Measurements from ENCODE around the gene SH3RF3. TPM values are rescaled to one million over a fixed set of nuclear protein-coding genes. Genes with fewer than 3 reads are reported as not detected.

SH3RF3 gene
- total and polyA plus RNA-seq, 2 of the 13 experiments (the other 11 are each of a cell fraction or from before 2014, with no cell fraction given) = 0.04 TPM; not detected in 1

DNA sequence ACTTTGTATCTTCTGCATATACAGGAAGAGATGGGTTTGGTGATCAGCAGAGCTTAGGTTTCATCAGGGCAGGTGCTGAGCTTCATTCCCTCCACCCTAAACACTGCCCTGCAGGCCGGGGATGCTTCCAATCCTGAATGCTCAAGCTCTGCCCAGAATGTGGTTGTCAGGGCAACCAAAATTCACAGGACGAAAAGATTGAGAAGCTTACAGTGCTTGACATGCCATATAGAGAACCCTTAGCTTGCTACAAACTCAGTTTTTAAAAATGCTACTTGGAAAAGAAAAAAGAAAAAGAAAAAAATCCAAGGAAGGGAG, 65.6 kb downstream of the SH3RF3 start (continued):
- TF ChIP-seq, protein P1, sequence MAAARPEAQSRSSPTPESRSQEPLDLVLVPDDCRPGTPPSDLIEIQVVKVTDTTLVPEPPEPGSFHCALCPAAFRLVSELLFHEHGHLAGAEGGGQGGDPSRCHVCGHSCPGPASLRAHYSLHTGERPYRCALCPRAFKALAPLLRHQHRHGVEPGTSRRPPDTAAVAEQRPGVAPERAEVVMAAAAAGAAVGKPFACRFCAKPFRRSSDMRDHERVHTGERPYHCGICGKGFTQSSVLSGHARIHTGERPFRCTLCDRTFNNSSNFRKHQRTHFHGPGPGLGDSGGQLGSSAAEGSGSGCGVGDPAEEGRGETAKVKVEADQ (CRISPR knock-in tag; IDR thresholded peaks at IDR 0.05; ENCODE audit: borderline replicate concordance) = no peak
- TF ChIP-seq NKX3-1 (CRISPR knock-in tag; IDR thresholded peaks at IDR 0.05) = no peak
- TF ChIP-seq, protein P2, sequence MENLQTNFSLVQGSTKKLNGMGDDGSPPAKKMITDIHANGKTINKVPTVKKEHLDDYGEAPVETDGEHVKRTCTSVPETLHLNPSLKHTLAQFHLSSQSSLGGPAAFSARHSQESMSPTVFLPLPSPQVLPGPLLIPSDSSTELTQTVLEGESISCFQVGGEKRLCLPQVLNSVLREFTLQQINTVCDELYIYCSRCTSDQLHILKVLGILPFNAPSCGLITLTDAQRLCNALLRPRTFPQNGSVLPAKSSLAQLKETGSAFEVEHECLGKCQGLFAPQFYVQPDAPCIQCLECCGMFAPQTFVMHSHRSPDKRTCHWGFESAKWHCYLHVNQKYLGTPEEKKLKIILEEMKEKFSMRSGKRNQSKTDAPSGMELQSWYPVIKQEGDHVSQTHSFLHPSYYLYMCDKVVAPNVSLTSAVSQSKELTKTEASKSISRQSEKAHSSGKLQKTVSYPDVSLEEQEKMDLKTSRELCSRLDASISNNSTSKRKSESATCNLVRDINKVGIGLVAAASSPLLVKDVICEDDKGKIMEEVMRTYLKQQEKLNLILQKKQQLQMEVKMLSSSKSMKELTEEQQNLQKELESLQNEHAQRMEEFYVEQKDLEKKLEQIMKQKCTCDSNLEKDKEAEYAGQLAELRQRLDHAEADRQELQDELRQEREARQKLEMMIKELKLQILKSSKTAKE (CRISPR knock-in tag; IDR thresholded peaks at IDR 0.05; ENCODE audit: borderline replicate concordance) = no peak

DNA sequence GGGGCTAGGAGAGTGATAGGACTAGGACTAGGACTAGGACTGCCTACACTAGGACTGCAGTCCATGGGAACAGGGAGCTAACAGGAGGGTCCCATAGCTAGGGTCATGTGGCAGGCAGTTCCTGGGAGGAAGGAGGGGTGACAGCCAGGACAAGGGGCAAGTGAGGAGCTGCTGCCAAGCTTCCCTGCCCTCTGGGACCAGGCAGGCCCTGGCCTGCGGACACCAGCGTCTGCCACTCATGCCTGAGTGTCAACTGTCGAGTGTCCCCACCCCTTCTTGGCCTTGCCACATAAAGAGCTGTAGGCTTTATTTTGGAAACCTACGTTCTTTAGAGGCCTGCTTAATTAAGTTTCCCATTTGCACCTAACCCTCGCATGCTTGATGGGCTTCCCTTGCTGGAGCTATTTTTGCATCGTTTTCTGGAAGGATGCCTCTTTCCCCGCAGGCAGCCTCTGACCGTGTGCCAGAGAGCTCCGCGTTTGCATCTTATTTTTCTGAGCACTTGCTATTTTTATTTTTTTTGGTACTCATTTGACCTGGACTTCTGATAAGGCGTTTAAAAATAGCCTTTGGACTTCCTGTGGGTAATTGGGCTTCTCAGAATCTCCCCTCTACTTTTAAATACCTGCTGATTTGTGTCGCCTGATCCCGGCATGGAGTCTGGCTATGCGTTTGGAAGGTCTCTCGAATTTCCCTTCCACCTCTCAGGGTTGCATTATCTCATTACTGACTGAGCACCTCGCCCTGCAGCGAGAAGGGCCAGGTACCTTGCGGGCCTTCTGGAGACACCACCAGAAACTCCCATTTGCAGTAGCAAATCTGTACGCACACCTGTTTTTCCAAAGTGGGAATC, 66.4 kb downstream of the SH3RF3 start:
- in situ Hi-C loops (cut with HindIII; ENCODE audit: extremely low pct_ligation_motif_present, low pct_unique_long_range_greater_than_20kb) = no loop called here
- DNase-seq (ENCODE audit: low spot score) (no peak), ATAC-seq (no peak), FAIRE-seq (no peak)
- Histone ChIP-seq H3K4me2 (ENCODE audit: low read depth, low read length) (no peak overlapping the region), H3K79me2 (ENCODE audit: insufficient read depth, low read length) (no peaks in the 10 kb centered on the region), H3K4me1 (ENCODE audit: insufficient read depth, low read length) (no peaks in the 10 kb centered on the region), H3K9me3 (ENCODE audit: low read length) (no peaks in the 10 kb centered on the region), H2AFZ (ENCODE audit: low read length) (no peak overlapping the region), H3K36me3 (replicated peaks in 1 of 2; ENCODE audit: control insufficient read depth in 1 of 2, insufficient read depth in 2 of 2, low read length in 2 of 2) (no peaks in the 10 kb centered on the region), H4K20me1 (ENCODE audit: insufficient read depth, low read length) (no peaks in the 10 kb centered on the region), H3K27ac (ENCODE audit: extremely low read length, insufficient read depth, low read length) (no peak overlapping the region), H3K4me3 (replicated peaks in 1 of 3; ENCODE audit: insufficient read depth in 1 of 3, low read depth in 2 of 3, low read length in 3 of 3) (no peak overlapping the region), H3K27me3 (ENCODE audit: control insufficient read depth in 1 of 2, insufficient read depth in 2 of 2, low read length in 2 of 2) (no peaks in the 10 kb centered on the region; a peak in 1 of 5 replicates), H3K9ac (ENCODE audit: insufficient read depth, low read depth, low read length) (no peak overlapping the region)
- 55% methylated on average over 19 of the region's 19 CpGs for WGBS (ENCODE audit: low lambda C conversion rate)
- POLR2A ChIA-PET = no interaction called here
- intact Hi-C loops (cut with micrococcal nuclease; ENCODE audit: unreplicated experiment) = no loop called here
- BruUV-seq (replicated peaks) = no TSS peak
- CTCF ChIA-PET (ENCODE audit: low intra/inter-chr PET ratio, low total read pairs) = no interaction called here
- TF ChIP-seq ZFX (CRISPR knock-in tag; IDR thresholded peaks at IDR 0.05; ENCODE audit: low read depth) (no peak), STAG1 (CRISPR knock-in tag; IDR thresholded peaks at IDR 0.05) (no peak), PPARG (CRISPR knock-in tag; conservative IDR thresholded peaks at IDR 0.05) (no peak), ZFP82 (CRISPR knock-in tag; IDR thresholded peaks at IDR 0.05; ENCODE audit: borderline replicate concordance) (no peak), SNRNP70 (IDR thresholded peaks at IDR 0.05; ENCODE audit: low read depth, low read length) (no peak), PHF5A (CRISPR knock-in tag; IDR thresholded peaks at IDR 0.05; ENCODE audit: low read depth, unreplicated experiment) (no peak)
- TF ChIP-seq, protein P3, sequence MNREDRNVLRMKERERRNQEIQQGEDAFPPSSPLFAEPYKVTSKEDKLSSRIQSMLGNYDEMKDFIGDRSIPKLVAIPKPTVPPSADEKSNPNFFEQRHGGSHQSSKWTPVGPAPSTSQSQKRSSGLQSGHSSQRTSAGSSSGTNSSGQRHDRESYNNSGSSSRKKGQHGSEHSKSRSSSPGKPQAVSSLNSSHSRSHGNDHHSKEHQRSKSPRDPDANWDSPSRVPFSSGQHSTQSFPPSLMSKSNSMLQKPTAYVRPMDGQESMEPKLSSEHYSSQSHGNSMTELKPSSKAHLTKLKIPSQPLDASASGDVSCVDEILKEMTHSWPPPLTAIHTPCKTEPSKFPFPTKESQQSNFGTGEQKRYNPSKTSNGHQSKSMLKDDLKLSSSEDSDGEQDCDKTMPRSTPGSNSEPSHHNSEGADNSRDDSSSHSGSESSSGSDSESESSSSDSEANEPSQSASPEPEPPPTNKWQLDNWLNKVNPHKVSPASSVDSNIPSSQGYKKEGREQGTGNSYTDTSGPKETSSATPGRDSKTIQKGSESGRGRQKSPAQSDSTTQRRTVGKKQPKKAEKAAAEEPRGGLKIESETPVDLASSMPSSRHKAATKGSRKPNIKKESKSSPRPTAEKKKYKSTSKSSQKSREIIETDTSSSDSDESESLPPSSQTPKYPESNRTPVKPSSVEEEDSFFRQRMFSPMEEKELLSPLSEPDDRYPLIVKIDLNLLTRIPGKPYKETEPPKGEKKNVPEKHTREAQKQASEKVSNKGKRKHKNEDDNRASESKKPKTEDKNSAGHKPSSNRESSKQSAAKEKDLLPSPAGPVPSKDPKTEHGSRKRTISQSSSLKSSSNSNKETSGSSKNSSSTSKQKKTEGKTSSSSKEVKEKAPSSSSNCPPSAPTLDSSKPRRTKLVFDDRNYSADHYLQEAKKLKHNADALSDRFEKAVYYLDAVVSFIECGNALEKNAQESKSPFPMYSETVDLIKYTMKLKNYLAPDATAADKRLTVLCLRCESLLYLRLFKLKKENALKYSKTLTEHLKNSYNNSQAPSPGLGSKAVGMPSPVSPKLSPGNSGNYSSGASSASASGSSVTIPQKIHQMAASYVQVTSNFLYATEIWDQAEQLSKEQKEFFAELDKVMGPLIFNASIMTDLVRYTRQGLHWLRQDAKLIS (CRISPR knock-in tag; IDR thresholded peaks at IDR 0.05) = no peak
- TF ChIP-seq, protein P4, sequence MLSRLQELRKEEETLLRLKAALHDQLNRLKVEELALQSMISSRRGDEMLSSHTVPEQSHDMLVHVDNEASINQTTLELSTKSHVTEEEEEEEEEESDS (CRISPR knock-in tag; IDR thresholded peaks at IDR 0.05; ENCODE audit: borderline replicate concordance) = no peak
- TF ChIP-seq, protein P5, sequence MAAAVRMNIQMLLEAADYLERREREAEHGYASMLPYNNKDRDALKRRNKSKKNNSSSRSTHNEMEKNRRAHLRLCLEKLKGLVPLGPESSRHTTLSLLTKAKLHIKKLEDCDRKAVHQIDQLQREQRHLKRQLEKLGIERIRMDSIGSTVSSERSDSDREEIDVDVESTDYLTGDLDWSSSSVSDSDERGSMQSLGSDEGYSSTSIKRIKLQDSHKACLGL (CRISPR knock-in tag; IDR thresholded peaks at IDR 0.05) = no peak
